HCT116 (cell line): ENCODE data around the gene P2RX1. TPM values are rescaled to one million over a fixed set of nuclear protein-coding genes. Genes with fewer than 3 reads are reported as not detected.

Experiments used
- ATAC-seq: fragments of 200-7000 bp; cut with Tn5 transposase; 2 replicates; pipeline ENCODE4 v1.9.1; 2020; ENCODE audit warnings: mild to moderate bottlenecking, moderate library complexity
- BruUV-seq: library from RNA; stranded (reverse); fragments of 400-500 nt; replicated peaks from 2 replicates; lab custom pipeline; 2021; lab: Mats Ljungman, UMichigan
- CTCF ChIA-PET: fragments of 300-600 bp; sonication (Branson Sonifier 250); formaldehyde crosslinking; loops from one replicate; lab custom pipeline; 2021; ENCODE audit warnings: antibody characterized with exemption; lab: Charles Lee
- POLR2A ChIA-PET: fragments of 300-600, 350-600 bp; sonication (Branson Sonifier 250); formaldehyde crosslinking; loops from one replicate; lab custom pipeline; 2021; ENCODE audit warnings: antibody characterized with exemption; lab: Charles Lee
- RAD21 ChIA-PET, 2 experiments: fragments of 300-600 bp; sonication (Branson Sonifier 250); formaldehyde crosslinking; loops; one replicate each; lab custom pipeline; 2023; ENCODE audit warnings: low total read pairs in 2 of 2; ENCODE audit not compliant: uncharacterized antibody in 2 of 2, unreplicated experiment in 2 of 2, low non-redundant PET in 1 of 2; lab: Charles Lee
- DNase-seq: peaks from one replicate; pipeline ENCODE4 v3.0.0-alpha.2; 2010; ENCODE audit warnings: low read depth, low spot score
- H2AFZ ChIP-seq: fragments of 200-600 bp; shearing (Covaris generic), sonication (generic); 2 replicates; pipeline ENCODE4 v1.6.1; 2017; ENCODE audit warnings: low read depth, mixed run types, mixed read lengths, antibody characterized with exemption, low read length; ENCODE audit not compliant: poor library complexity, severe bottlenecking
- H3K27ac ChIP-seq: 2 replicates; pipeline ENCODE4 v1.5.1; 2012; ENCODE audit warnings: low read depth, low read length
- H3K27me3 ChIP-seq: fragments of 200-600 bp; sonication (generic); 2 replicates; pipeline ENCODE4 v1.6.1; 2016; ENCODE audit warnings: mixed run types, low read length, mixed read lengths; ENCODE audit not compliant: insufficient read depth
- H3K36me3 ChIP-seq, 2 experiments: fragments of 200-500 bp in 1 of 2; fragments of 200-600 bp in 1 of 2; sonication (Bioruptor generic) in 1 of 2; sonication (generic) in 1 of 2; 2 replicates each; pipeline versions ENCODE4 v1.5.1 to v1.6.1; 2014 to 2016; ENCODE audit warnings: low read length in 2 of 2, inconsistent platforms in 1 of 2, mixed read lengths in 1 of 2, mixed run types in 1 of 2; ENCODE audit not compliant: insufficient read depth in 2 of 2, control insufficient read depth in 1 of 2
- H3K4me1 ChIP-seq, 2 experiments: fragments of 200-600 bp in 1 of 2; sonication (generic) in 1 of 2; 2 replicates each; pipeline versions ENCODE4 v1.5.1 to v1.6.1; 2012 to 2017; ENCODE audit warnings: low read length in 2 of 2, inconsistent platforms in 1 of 2, mild to moderate bottlenecking in 1 of 2, mixed read lengths in 1 of 2, mixed run types in 1 of 2, moderate library complexity in 1 of 2; ENCODE audit not compliant: insufficient read depth in 2 of 2, control insufficient read depth in 1 of 2
- H3K4me2 ChIP-seq: fragments of 200-600 bp; sonication (generic); 2 replicates; pipeline ENCODE4 v1.6.1; 2017; ENCODE audit warnings: mixed run types, low read length, mixed read lengths
- H3K4me3 ChIP-seq, 2 experiments: fragments of 200-600 bp in 1 of 2; sonication (generic) in 1 of 2; replicated peaks in 1 of 2; 2 replicates each; pipeline ENCODE4 v1.5.1; 2011 to 2016; ENCODE audit warnings: low read length in 2 of 2, control low read depth in 1 of 2, low read depth in 1 of 2, mild to moderate bottlenecking in 1 of 2, mixed read lengths in 1 of 2, mixed run types in 1 of 2
- H3K79me2 ChIP-seq: fragments of 200-600 bp; sonication (generic); 2 replicates; pipeline ENCODE4 v1.6.1; 2017; ENCODE audit warnings: mild to moderate bottlenecking, mixed run types, low read length, moderate library complexity, mixed read lengths; ENCODE audit not compliant: insufficient read depth
- H3K9ac ChIP-seq: fragments of 200-600 bp; sonication (generic); 2 replicates; pipeline ENCODE4 v1.6.1; 2016; ENCODE audit warnings: low read length, mixed read lengths
- H3K9me2 ChIP-seq: fragments of 200-600 bp; sonication (generic), shearing (Covaris generic); 2 replicates; pipeline ENCODE4 v1.6.1; 2017; ENCODE audit warnings: mixed run types, mild to moderate bottlenecking, moderate library complexity; ENCODE audit not compliant: insufficient read depth
- H3K9me3 ChIP-seq, 2 experiments: fragments of 200-500 bp in 1 of 2; fragments of 200-600 bp in 1 of 2; sonication (Bioruptor generic) in 1 of 2; sonication (generic) in 1 of 2; 2 replicates each; pipeline ENCODE4 v1.6.1; 2014 to 2017; ENCODE audit warnings: low read length in 2 of 2, mixed read lengths in 2 of 2, inconsistent platforms in 1 of 2, low read depth in 1 of 2, mild to moderate bottlenecking in 1 of 2, mixed run types in 1 of 2, moderate library complexity in 1 of 2; ENCODE audit not compliant: control insufficient read depth in 1 of 2, insufficient read depth in 1 of 2
- H4K20me1 ChIP-seq: fragments of 200-600 bp; sonication (generic), shearing (Covaris generic); 2 replicates; pipeline ENCODE4 v1.6.1; 2017; ENCODE audit warnings: mixed run types, mild to moderate bottlenecking, moderate library complexity; ENCODE audit not compliant: insufficient read depth
- CBX3 ChIP-seq: IDR thresholded peaks from 2 replicates; pipeline ENCODE4 v1.6.1; 2012; ENCODE audit warnings: low read depth
- EGR1 ChIP-seq: IDR thresholded peaks from 2 replicates; pipeline ENCODE4 v1.6.1; 2012; ENCODE audit warnings: low read depth
- ELF1 ChIP-seq: IDR thresholded peaks from 2 replicates; pipeline ENCODE4 v1.6.1; 2012; ENCODE audit warnings: low read depth, borderline replicate concordance
- FOSL1 ChIP-seq: IDR thresholded peaks from 2 replicates; pipeline ENCODE4 v1.6.1; 2012; ENCODE audit warnings: low read depth
- JUND ChIP-seq: IDR thresholded peaks from 2 replicates; pipeline ENCODE4 v1.6.1; 2012
- POLR2A ChIP-seq: IDR thresholded peaks from 2 replicates; pipeline ENCODE4 v1.7.0; 2011; ENCODE audit warnings: borderline replicate concordance; ENCODE audit not compliant: insufficient read depth, insufficient read length; ENCODE audit errors: extremely low read depth
- RAD21 ChIP-seq: IDR thresholded peaks from 2 replicates; pipeline ENCODE4 v1.6.1; 2012; ENCODE audit warnings: low read depth, mild to moderate bottlenecking
- REST ChIP-seq: IDR thresholded peaks from 2 replicates; pipeline ENCODE4 v1.6.1; 2012; ENCODE audit warnings: low read depth
- SIN3A ChIP-seq: IDR thresholded peaks from 2 replicates; pipeline ENCODE4 v1.6.1; 2012; ENCODE audit warnings: low read depth
- SP1 ChIP-seq: IDR thresholded peaks from 2 replicates; pipeline ENCODE4 v1.6.1; 2012; ENCODE audit warnings: low read depth
- SRF ChIP-seq: IDR thresholded peaks from 2 replicates; pipeline ENCODE4 v1.6.1; 2012; ENCODE audit warnings: low read depth
- TCF7L2 ChIP-seq: IDR thresholded peaks from 2 replicates; pipeline ENCODE4 v1.7.0; 2011; ENCODE audit warnings: borderline replicate concordance, inconsistent platforms; ENCODE audit not compliant: insufficient read depth, insufficient read length; ENCODE audit errors: extremely low read depth
- YY1 ChIP-seq: IDR thresholded peaks from 2 replicates; pipeline ENCODE4 v1.6.1; 2011; ENCODE audit warnings: low read length, low read depth, moderate library complexity, mild to moderate bottlenecking; ENCODE audit not compliant: insufficient replicate concordance; ENCODE audit errors: extremely low read depth
- ZNF274 ChIP-seq: fragments of 200-500 bp; sonication (Bioruptor generic); IDR thresholded peaks from 2 replicates; pipeline ENCODE4 v1.6.1; 2014; ENCODE audit warnings: mild to moderate bottlenecking, low read depth, low read length, inconsistent platforms
- intact Hi-C: fragments of 100-400 bp; cut with micrococcal nuclease; formaldehyde crosslinking; loops from 2 replicates; pipeline ENCODE4 v1.10.0; 2022
- total RNA-seq: library from RNA; stranded (reverse); gene quantifications from one replicate; pipeline ENCODE4 v1.2.1, GENCODE V29; 2021; ENCODE audit not compliant: unreplicated experiment

Gene P2RX1
- total RNA-seq, 1 experiment from 2014 or later: not detected

- intact Hi-C loops: no loop called here
- TF ChIP-seq SIN3A (no peak), POLR2A (no peak), REST (no peak), RAD21 (no peak)
- no TSS peak for BruUV-seq
- Histone ChIP-seq H3K4me3 (no peak overlapping the region), H3K9me2 (no peaks in the 10 kb centered on the region), H3K27ac (no peak overlapping the region), H3K9ac (no peak overlapping the region), H2AFZ (no peak overlapping the region), H3K4me1 (no peaks in the 10 kb centered on the region), H3K36me3 (no peaks in the 10 kb centered on the region), H4K20me1 (no peaks in the 10 kb centered on the region), H3K9me3 (no peaks in the 10 kb centered on the region), H3K79me2 (no peaks in the 10 kb centered on the region), H3K4me2 (no peak overlapping the region), H3K27me3 (no peaks in the 10 kb centered on the region)
- DNase-seq (no peak), ATAC-seq (no peak)
- ChIA-PET CTCF (no interaction called here), POLR2A (no interaction called here), RAD21 (no interaction called here)
Measured at GRCh38 chr17:3900646-3901045, 15.6 kb downstream of the P2RX1 start.

GRCh38 chr17:3897731-3898130, 18.5 kb downstream of the P2RX1 start:
- ATAC-seq: no peak
- Histone ChIP-seq H3K36me3 (no peaks in the 10 kb centered on the region), H3K9me2 (no peaks in the 10 kb centered on the region), H3K27ac (no peak overlapping the region), H3K79me2 (no peaks in the 10 kb centered on the region), H3K4me3 (no peak overlapping the region), H3K9me3 (no peaks in the 10 kb centered on the region), H3K27me3 (no peaks in the 10 kb centered on the region), H3K4me2 (no peak overlapping the region), H3K9ac (no peak overlapping the region), H2AFZ (no peak overlapping the region), H3K4me1 (peaks cover 14 to 23% of the 10 kb centered on the region in 2 experiments), H4K20me1 (no peaks in the 10 kb centered on the region)
- intact Hi-C loops: no loop called here
- TF ChIP-seq RAD21: no peak
- no peak for TF ChIP-seq FOSL1
- no peak for TF ChIP-seq EGR1
- TF ChIP-seq CBX3: no peak
- TF ChIP-seq JUND: no peak
- TF ChIP-seq SRF: no peak
- TF ChIP-seq YY1: no peak
- no peak for TF ChIP-seq POLR2A
- no peak for TF ChIP-seq SIN3A
- no peak for TF ChIP-seq SP1
- TF ChIP-seq ZNF274: no peak
- TF ChIP-seq TCF7L2: no peak
- TF ChIP-seq ELF1: no peak
- DNase-seq: no peak
- RAD21 ChIA-PET: no interaction called here
- no TSS peak for BruUV-seq
- CTCF ChIA-PET: no interaction called here
- POLR2A ChIA-PET: no interaction called here
